Measurements from ENCODE around the gene TEX29. TPM values are rescaled to one million over a fixed set of nuclear protein-coding genes. Genes with fewer than 3 reads are reported as not detected.

Gene TEX29
- 0.33 TPM in 1 of 2 replicates, not detected in the other for total RNA-seq (2021)
- long read RNA-seq, result 0 reads

- H3K79me1 ChIP-seq (ENCODE audit: insufficient read depth, low read depth, low read length, poor library complexity, severe bottlenecking), result no peaks in the 10 kb centered on the region
- H3K4me3 Mint-ChIP-seq, result no peak within 1 kb of the TSS
- no peak within 1 kb of the TSS for H4K91ac ChIP-seq (ENCODE audit: insufficient read length, low read depth, low read length)
- H3K23me2 ChIP-seq (ENCODE audit: insufficient read length, low read depth, low read length, poor library complexity, severe bottlenecking), result no peaks in the 10 kb centered on the region
- no peak within 1 kb of the TSS for H2BK20ac ChIP-seq (ENCODE audit: low read depth, low read length, poor library complexity, severe bottlenecking)
- no peak within 1 kb of the TSS for H3K9ac ChIP-seq (ENCODE audit: extremely low read depth, insufficient read length, low read length)
- peak within 1 kb of the TSS in 1 of 3 experiments; percentile 49; a peak in 2 of 7 replicates for H3K27ac Mint-ChIP-seq
- H4K8ac ChIP-seq (replicated peaks; ENCODE audit: insufficient read length, low read depth, low read length), result no peak within 1 kb of the TSS
- H3K4me1 ChIP-seq (ENCODE audit: insufficient read depth, low read length), result no peaks in the 10 kb centered on the region
- no peak within 1 kb of the TSS for H3K18ac ChIP-seq (ENCODE audit: insufficient read length, low read depth, low read length)
- H3K79me2 ChIP-seq (ENCODE audit: insufficient read depth, low read length), result no peaks in the 10 kb centered on the region
- H3K27me3 Mint-ChIP-seq (ENCODE audit: low read depth), result no peaks in the 10 kb centered on the region
- no peak within 1 kb of the TSS for H4K5ac ChIP-seq (ENCODE audit: insufficient read length, low read depth, low read length)
- H3K4me2 ChIP-seq (ENCODE audit: insufficient read depth, insufficient read length, low read length), result no peak within 1 kb of the TSS
- H3K23ac ChIP-seq (ENCODE audit: insufficient read length, low read depth, low read length), result no peak within 1 kb of the TSS
- H2BK15ac ChIP-seq (ENCODE audit: low read depth, low read length), result no peak within 1 kb of the TSS
- H3K4ac ChIP-seq (ENCODE audit: low read depth, low read length), result no peak within 1 kb of the TSS
- H3T11ph ChIP-seq (ENCODE audit: low read length), result no peak within 1 kb of the TSS
- H3K14ac ChIP-seq (ENCODE audit: insufficient read depth, low read length), result no peak within 1 kb of the TSS
- no peaks in the 10 kb centered on the region for H3K27me3 ChIP-seq (ENCODE audit: insufficient read depth, low read length)
- H2BK12ac ChIP-seq (ENCODE audit: insufficient read length, low read depth, low read length), result no peak within 1 kb of the TSS
- no peak within 1 kb of the TSS for H2AK5ac ChIP-seq (ENCODE audit: insufficient read length, low read length)
- H3K4me1 Mint-ChIP-seq, result peaks cover 12 to 14% of the 10 kb centered on the region in 2 experiments
- no peaks in the 10 kb centered on the region for H4K20me1 ChIP-seq (ENCODE audit: control insufficient read depth, insufficient read depth, insufficient read length)
- H2AFZ ChIP-seq (ENCODE audit: low read length), result no peak within 1 kb of the TSS
- WGBS (ENCODE audit: extremely low coverage, insufficient read length, low lambda C conversion rate), result no CpG with 5 or more reads among the region's 35 CpGs
- no peak within 1 kb of the TSS for H2BK120ac ChIP-seq (ENCODE audit: low read depth, low read length, poor library complexity, severe bottlenecking)
- H3K36me3 Mint-ChIP-seq (ENCODE audit: insufficient read depth in 1 of 3, low read depth in 3 of 3), result no peaks in the 10 kb centered on the region; a peak in 2 of 7 replicates
- H3K27ac ChIP-seq (ENCODE audit: insufficient read length, low read depth, low read length), result no peak within 1 kb of the TSS
- H2BK5ac ChIP-seq (ENCODE audit: insufficient read length, low read length), result no peak within 1 kb of the TSS
- DNase-seq, result peak; percentile 30
- no peak for TF ChIP-seq CTCF (conservative IDR thresholded peaks at IDR 0.05)
- no peaks in the 10 kb centered on the region for H3K9me3 Mint-ChIP-seq
- H3K9me3 ChIP-seq (ENCODE audit: control insufficient read depth, low read depth, low read length), result no peaks in the 10 kb centered on the region
- no peak within 1 kb of the TSS for H3K56ac ChIP-seq (ENCODE audit: insufficient read length, low read depth, low read length)
These were observed at the start of gene TEX29 for GRCh38 chr13:111319998-111320911. TEX29 (plus strand) TSS chr13:111320642; CDS start chr13:111320891, 249 bp downstream.
